CMK (cell line): ENCODE data around the gene POU2F2.
"Not testable (repeated sequence)": the region's sequence is repeated elsewhere in the genome, so short reads cannot be mapped to it uniquely, and the experiment has no call there.

ENCODE experiments used
- DNase-seq: peaks from one replicate; pipeline ENCODE4 v3.0.0-alpha.2; 2010; ENCODE audit warnings: low read depth

POU2F2 gene

GRCh38 chr19:42059196-42059595 is 73.0 kb downstream of the POU2F2 start:
- no peak for DNase-seq

GRCh38 chr19:42057846-42058245 is 74.4 kb downstream of the POU2F2 start:
- no peak for DNase-seq

- DNase-seq = no peak
These were observed 78.0 kb downstream of the POU2F2 start for GRCh38 chr19:42054205-42054604.

- DNase-seq = no peak
These were observed 79.0 kb downstream of the POU2F2 start for GRCh38 chr19:42053037-42053935.

GRCh38 chr19:42052241-42052863 is 79.9 kb downstream of the POU2F2 start:
- no peak for DNase-seq

- no peak for DNase-seq
These were observed 80.8 kb downstream of the POU2F2 start for GRCh38 chr19:42051166-42052115.

- DNase-seq = no peak
These were observed 83.3 kb downstream of the POU2F2 start for GRCh38 chr19:42048992-42049391.

- DNase-seq = no peak
These were observed 86.7 kb downstream of the POU2F2 start for GRCh38 chr19:42045575-42045974.

- no peak for DNase-seq
These were observed 89.6 kb downstream of the POU2F2 start for GRCh38 chr19:42042455-42043170.

- not testable (repeated sequence) for DNase-seq
These were observed 91.8 kb downstream of the POU2F2 start for GRCh38 chr19:42040491-42040890.

- no peak for DNase-seq
These were observed 92.2 kb downstream of the POU2F2 start for GRCh38 chr19:42040031-42040430.

- DNase-seq = no peak
These were observed 93.6 kb downstream of the POU2F2 start for GRCh38 chr19:42038666-42039065.

GRCh38 chr19:42037649-42038048 is 94.6 kb downstream of the POU2F2 start:
- DNase-seq = no peak
